ENCODE results near the gene MMP27.

MMP27 gene

GRCh38 chr11:102703826-102704493 lies 1.6 kb downstream of the MMP27 start:
- no peak for DNase-seq (ENCODE audit: low spot score)

GRCh38 chr11:102695201-102695600 lies 10.4 kb downstream of the MMP27 start:
- no peak for DNase-seq (ENCODE audit: low spot score)

- DNase-seq (ENCODE audit: low spot score) = no peak
These were observed 19.8 kb downstream of the MMP27 start for GRCh38 chr11:102685754-102686153.

DNA sequence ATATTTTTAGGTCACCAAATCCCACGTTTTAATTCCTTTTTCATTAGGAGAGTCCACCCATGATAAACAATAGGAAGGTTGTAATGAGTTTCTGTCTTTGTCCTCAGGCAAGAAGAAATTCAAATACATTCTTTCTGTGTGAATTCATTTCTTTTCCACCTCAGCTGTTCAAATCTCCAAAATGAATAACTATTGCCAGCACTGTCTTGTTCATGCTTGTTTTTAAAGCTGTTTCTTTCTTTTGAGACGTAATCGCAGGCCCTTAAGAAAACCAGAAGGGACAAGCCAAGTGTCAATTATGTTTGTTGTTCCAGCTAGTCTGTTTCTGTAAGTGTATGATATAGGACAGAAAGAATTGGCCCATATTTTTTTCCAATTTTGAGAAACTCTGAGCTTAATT lies 20.2 kb downstream of the MMP27 start:
- DNase-seq (ENCODE audit: low spot score) = no peak

GRCh38 chr11:102683277-102683676 lies 22.3 kb downstream of the MMP27 start:
- DNase-seq (ENCODE audit: low spot score) = no peak

DNA sequence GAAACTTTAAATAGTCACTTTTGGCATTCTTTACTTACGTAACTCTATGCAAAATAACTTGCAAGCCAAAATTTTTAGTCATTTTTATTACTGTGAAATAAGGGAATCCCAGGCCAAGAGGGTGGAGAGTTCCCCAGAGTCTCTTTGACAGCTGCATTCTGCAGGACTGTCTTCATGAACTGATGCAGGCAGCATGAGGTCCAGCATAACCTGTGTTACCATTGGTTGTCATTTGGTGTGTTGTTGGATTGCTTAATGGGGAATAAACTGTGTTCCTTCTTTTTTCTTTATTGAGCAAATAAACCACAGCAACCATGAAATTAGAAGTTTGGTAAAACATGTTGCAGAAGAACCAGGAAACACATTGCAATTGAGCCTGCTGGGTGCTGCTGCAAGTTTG lies 24.6 kb downstream of the MMP27 start:
- no peak for DNase-seq (ENCODE audit: low spot score)

- no peak for DNase-seq (ENCODE audit: low spot score)
These were observed 27.5 kb downstream of the MMP27 start for GRCh38 chr11:102678022-102678421.

- DNase-seq (ENCODE audit: low spot score) = no peak
These were observed 29.5 kb downstream of the MMP27 start for GRCh38 chr11:102676084-102676483.

DNA sequence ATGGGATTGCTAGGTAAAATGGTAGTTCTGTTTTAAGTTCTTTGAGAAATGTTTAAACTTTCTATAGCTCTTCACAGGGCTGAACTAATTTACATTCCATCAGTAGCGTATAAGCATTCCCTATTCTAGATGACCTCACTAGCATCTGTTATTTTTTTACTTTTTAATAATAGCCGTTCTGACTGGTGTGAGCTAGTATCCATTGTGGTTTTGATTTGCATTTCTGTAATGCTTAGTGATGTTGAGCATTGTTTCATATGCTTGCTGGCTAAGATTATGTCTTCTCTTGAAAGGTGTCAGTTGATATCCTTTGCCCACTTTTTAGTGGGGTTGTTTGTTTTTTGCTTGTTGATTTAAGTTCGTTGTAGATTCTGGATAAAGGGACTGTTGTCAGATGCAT lies 35.9 kb downstream of the MMP27 start:
- DNase-seq (ENCODE audit: low spot score) = no peak

- DNase-seq (ENCODE audit: low spot score) = peak; percentile 60
These were observed 39.1 kb downstream of the MMP27 start for GRCh38 chr11:102666331-102666957.

GRCh38 chr11:102664001-102664752 lies 41.4 kb downstream of the MMP27 start:
- DNase-seq (ENCODE audit: low spot score) = peak; percentile 14

GRCh38 chr11:102662607-102663006 lies 43.0 kb downstream of the MMP27 start:
- no peak for DNase-seq (ENCODE audit: low spot score)

DNA sequence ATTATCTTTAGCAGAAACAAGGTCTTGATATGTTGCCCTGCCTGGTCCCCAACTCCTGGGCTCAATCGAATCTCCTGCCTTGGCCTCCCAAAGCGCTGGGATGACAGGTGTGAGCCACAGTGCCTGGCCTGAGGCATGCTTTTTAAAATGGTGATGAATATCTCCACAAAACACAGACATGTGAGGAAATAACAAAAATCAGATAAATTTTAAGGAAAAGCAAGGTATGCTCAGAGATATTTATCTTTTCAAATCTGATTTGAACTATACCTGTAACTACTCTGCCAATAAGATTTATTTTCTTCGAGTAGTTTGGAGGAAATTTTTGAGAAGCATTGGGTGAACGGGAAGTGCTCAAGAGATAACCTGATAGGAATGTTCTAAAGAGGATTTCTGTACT lies 44.5 kb downstream of the MMP27 start:
- DNase-seq (ENCODE audit: low spot score) = no peak

- no peak for DNase-seq (ENCODE audit: low spot score)
These were observed 49.0 kb downstream of the MMP27 start for GRCh38 chr11:102656528-102656927.

- DNase-seq (ENCODE audit: low spot score) = no peak
These were observed 50.0 kb downstream of the MMP27 start for GRCh38 chr11:102655547-102655946.

GRCh38 chr11:102654761-102655160 lies 50.8 kb downstream of the MMP27 start:
- no peak for DNase-seq (ENCODE audit: low spot score)

GRCh38 chr11:102653744-102654291 lies 51.8 kb downstream of the MMP27 start:
- no peak for DNase-seq (ENCODE audit: low spot score)

- DNase-seq (ENCODE audit: low spot score) = no peak
These were observed 58.1 kb downstream of the MMP27 start for GRCh38 chr11:102647430-102647829.

- DNase-seq (ENCODE audit: low spot score) = no peak
These were observed 61.6 kb downstream of the MMP27 start for GRCh38 chr11:102643941-102644340.

Data from iPS-NIHi11 (cell line).